SK-N-SH treated with all-trans-retinoic acid at 6 μM for 48 hours (cell line): ENCODE data around the gene CILP2.

Source experiments
- ARNTL ChIP-seq: fragments of 450-650 bp; formaldehyde crosslinking; IDR thresholded peaks from 2 replicates; pipeline ENCODE4 v1.5.0; 2020; ENCODE audit warnings: low read depth, mild to moderate bottlenecking, moderate library complexity, borderline replicate concordance
- BACH2 ChIP-seq: fragments of 250-450 bp; sonication (Bioruptor Pico); IDR thresholded peaks from 2 replicates; pipeline ENCODE4 v1.9.0; 2021; ENCODE audit warnings: mild to moderate bottlenecking, borderline replicate concordance
- GLIS3 ChIP-seq: fragments of 250-450 bp; sonication (Bioruptor Pico); IDR thresholded peaks from 2 replicates; pipeline ENCODE4 v1.5.0; 2020; ENCODE audit warnings: mild to moderate bottlenecking, moderate library complexity
- ZFP3 ChIP-seq: fragments of 250-450 bp; sonication (Bioruptor Pico); IDR thresholded peaks from 2 replicates; pipeline ENCODE4 v1.5.0; 2020; ENCODE audit warnings: mild to moderate bottlenecking, moderate library complexity
- ZNF8 ChIP-seq: fragments of 450-650 bp; formaldehyde crosslinking; IDR thresholded peaks from 2 replicates; pipeline ENCODE4 v1.5.0; 2020; ENCODE audit warnings: mild to moderate bottlenecking, moderate library complexity

GRCh38 chr19:19542507-19542906 lies 4.4 kb downstream of the CILP2 start:
- no peak for TF ChIP-seq ZNF8 (CRISPR knock-in tag)
- no peak for TF ChIP-seq GLIS3 (CRISPR knock-in tag)
- no peak for TF ChIP-seq ZFP3 (CRISPR knock-in tag)
- TF ChIP-seq ARNTL (CRISPR knock-in tag): no peak
- no peak for TF ChIP-seq BACH2
